Neural cell (in vitro differentiated cells): ENCODE data around the gene OR10H5.

Source experiments
- CTCF ChIP-seq: fragments of 450-650 bp; IDR thresholded peaks from 2 replicates; pipeline ENCODE4 v1.5.1; 2014; ENCODE audit warnings: antibody characterized with exemption, mild to moderate bottlenecking, moderate library complexity; ENCODE audit not compliant: poor library complexity, severe bottlenecking
- EP300 ChIP-seq: fragments of 450-650 bp; conservative IDR thresholded peaks from 2 replicates; pipeline ENCODE4 v1.6.1; 2014; ENCODE audit warnings: antibody characterized with exemption, mild to moderate bottlenecking, moderate library complexity; ENCODE audit not compliant: poor library complexity, severe bottlenecking
- EZH2 ChIP-seq: fragments of 200-600, 300-800 bp; shearing (Covaris generic), sonication (generic); IDR thresholded peaks from 2 replicates; pipeline ENCODE4 v1.6.1; 2014; ENCODE audit warnings: antibody characterized with exemption, low read length, borderline replicate concordance, mild to moderate bottlenecking; ENCODE audit not compliant: insufficient read depth, poor library complexity, severe bottlenecking
- MXI1 ChIP-seq: fragments of 450-650 bp; conservative IDR thresholded peaks from 2 replicates; pipeline ENCODE4 v1.6.1; 2014; ENCODE audit warnings: antibody characterized with exemption, mild to moderate bottlenecking; ENCODE audit not compliant: poor library complexity, severe bottlenecking
- POLR2AphosphoS5 ChIP-seq: IDR thresholded peaks from 2 replicates; pipeline ENCODE4 v1.6.1; 2012
- RAD21 ChIP-seq: fragments of 450-650 bp; conservative IDR thresholded peaks from 2 replicates; pipeline ENCODE4 v1.6.1; 2014; ENCODE audit warnings: antibody characterized with exemption, mild to moderate bottlenecking, moderate library complexity
- SMC3 ChIP-seq: fragments of 450-650 bp; conservative IDR thresholded peaks from 2 replicates; pipeline ENCODE4 v1.6.1; 2014; ENCODE audit warnings: antibody characterized with exemption, mild to moderate bottlenecking, moderate library complexity; ENCODE audit not compliant: poor library complexity
- TAF1 ChIP-seq: IDR thresholded peaks from 2 replicates; pipeline ENCODE4 v1.6.1; 2012; ENCODE audit warnings: low read depth
- TF ChIP-seq, protein P1 (sequence below): IDR thresholded peaks from 2 replicates; pipeline ENCODE4 v1.6.1; 2012; ENCODE audit warnings: borderline replicate concordance

DNA sequence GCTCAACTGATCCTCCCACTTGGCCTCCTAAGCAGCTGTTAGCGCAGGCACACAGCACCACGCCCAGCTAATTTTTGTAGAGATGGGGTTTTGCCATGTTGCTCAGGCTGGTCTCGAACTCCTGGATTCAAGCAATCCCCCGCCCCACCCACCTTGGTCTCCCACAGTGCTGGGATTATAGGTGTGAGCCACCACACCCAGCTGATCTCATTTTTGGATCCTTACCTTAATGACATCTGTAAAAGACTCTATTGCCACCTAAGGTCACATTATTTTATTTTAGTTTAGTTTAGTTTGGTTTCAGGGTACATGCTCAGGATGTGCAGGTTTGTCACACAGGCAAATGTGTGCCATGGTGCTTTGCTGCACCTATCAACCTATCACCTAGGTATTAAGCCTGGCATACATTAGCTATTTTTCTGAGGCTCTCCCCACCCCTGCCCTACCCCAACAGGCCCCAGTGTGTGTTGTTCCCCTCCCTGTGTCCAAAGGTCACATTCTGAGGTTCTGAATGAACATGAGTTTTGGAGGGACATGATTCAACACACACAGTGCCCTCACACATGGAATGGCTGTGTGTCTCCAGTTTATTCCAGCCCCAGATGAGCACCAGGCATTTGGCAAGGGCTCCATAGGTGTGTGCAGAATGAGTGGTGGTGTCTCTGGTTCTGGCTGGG is 1.3 kb downstream of the OR10H5 start:
- TF ChIP-seq CTCF = no peak
- no peak for TF ChIP-seq POLR2AphosphoS5
- TF ChIP-seq EZH2 = no peak
- TF ChIP-seq EP300 = no peak
- TF ChIP-seq TAF1 = no peak
- no peak for TF ChIP-seq MXI1
- no peak for TF ChIP-seq SMC3
- TF ChIP-seq, protein P1, sequence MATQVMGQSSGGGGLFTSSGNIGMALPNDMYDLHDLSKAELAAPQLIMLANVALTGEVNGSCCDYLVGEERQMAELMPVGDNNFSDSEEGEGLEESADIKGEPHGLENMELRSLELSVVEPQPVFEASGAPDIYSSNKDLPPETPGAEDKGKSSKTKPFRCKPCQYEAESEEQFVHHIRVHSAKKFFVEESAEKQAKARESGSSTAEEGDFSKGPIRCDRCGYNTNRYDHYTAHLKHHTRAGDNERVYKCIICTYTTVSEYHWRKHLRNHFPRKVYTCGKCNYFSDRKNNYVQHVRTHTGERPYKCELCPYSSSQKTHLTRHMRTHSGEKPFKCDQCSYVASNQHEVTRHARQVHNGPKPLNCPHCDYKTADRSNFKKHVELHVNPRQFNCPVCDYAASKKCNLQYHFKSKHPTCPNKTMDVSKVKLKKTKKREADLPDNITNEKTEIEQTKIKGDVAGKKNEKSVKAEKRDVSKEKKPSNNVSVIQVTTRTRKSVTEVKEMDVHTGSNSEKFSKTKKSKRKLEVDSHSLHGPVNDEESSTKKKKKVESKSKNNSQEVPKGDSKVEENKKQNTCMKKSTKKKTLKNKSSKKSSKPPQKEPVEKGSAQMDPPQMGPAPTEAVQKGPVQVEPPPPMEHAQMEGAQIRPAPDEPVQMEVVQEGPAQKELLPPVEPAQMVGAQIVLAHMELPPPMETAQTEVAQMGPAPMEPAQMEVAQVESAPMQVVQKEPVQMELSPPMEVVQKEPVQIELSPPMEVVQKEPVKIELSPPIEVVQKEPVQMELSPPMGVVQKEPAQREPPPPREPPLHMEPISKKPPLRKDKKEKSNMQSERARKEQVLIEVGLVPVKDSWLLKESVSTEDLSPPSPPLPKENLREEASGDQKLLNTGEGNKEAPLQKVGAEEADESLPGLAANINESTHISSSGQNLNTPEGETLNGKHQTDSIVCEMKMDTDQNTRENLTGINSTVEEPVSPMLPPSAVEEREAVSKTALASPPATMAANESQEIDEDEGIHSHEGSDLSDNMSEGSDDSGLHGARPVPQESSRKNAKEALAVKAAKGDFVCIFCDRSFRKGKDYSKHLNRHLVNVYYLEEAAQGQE = no peak
- TF ChIP-seq RAD21 = no peak
